Activated gamma-delta T cell treated with Interleukin-2 at 50 U/mL for 16 hours (primary cell): ENCODE results near the gene RGL2.
"Not testable (repeated sequence)": the region's sequence is repeated elsewhere in the genome, so short reads cannot be mapped to it uniquely, and the experiment has no call there.

Experiments used
- DNase-seq: peaks from one replicate; pipeline ENCODE4 v3.0.0-alpha.2; 2020

The RGL2 gene

DNA sequence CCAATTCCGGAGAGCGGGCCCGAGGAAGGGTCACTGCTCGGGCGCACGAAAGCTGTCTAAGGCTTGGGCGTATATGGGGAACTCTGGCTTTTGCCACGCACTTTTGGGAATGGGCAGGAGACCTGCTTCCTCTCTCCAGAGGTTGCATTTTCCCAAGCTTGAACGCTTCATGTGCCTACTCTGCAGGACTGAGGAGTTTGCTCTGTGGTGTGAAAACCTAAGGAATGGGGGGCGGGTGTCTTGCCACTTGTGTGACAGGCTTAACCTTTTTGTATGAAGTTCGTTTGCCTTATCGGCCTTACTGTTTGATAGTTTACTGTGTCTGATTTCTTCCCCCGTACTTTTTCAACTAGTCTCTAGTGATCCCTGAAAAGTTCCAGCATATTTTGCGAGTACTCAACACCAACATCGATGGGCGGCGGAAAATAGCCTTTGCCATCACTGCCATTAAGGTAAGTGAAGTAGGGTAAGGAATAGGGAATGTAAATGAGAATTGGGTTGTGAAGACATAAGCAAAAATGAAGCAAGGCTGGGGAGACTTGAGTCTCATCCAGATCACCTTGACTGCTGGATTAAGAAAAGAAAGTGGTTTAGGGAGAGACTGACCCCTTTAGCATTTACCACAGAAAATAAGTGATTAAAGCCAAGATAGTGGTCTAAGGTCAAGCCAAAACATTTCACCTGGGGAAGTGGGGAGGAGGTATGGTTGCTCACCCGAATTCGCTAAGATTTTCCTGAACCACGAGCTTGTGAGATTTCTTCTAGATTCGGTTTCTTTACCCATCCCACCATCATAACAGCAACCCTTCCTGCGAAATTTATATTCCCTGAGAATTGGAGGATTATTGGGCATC lies 26.2 kb downstream of the RGL2 start:
- DNase-seq, result no peak

DNA sequence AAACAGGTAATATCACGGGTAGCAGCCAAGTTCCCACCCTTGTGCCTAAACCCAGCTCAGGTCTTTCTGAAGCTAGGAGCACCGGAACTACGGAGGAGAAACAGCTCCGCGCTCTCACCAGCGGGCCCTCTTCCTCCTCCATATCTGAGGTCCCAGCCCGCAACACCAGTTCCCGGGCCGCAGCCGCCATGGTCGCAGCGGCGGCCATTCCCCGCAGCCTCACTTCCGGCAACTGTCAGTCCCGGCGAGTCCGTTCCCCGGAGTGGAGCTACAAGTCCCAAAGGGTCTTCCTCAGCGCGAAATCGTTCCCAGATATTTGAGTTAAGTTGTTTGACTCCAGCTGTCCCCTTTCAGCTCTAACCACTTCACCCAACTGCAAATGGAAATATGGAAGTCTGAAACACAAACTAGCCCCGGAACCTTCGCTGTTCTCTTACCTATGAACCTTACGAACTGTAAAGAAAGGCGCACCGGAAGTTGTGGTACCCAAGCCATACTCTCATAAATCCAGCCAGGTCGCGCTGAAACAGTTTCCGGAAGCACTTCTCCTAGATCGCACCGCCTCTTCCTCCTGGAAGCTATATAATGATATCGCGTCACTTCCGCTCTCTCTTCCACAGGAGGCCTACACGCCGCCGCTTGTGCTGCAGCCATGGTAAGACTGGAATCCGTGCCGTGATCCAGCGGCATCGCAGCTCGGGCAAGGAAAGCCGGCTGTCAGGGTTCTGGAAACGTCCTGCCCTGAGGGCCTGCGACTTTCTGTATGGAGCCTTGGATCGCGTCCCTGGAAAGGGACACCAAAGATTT lies 27.1 kb downstream of the RGL2 start, which contains the start of the genes RPS18 and VPS52:
TSS of gene RPS18 (plus strand) at position 608 of the 807 bp plus-strand sequence. CDS start at position 653, 45 bp downstream.
TSS of gene VPS52 (minus strand) at position 409 of the 807 bp plus-strand sequence. CDS start at position 208, 201 bp downstream.
- DNase-seq, result peak; percentile 89

DNA sequence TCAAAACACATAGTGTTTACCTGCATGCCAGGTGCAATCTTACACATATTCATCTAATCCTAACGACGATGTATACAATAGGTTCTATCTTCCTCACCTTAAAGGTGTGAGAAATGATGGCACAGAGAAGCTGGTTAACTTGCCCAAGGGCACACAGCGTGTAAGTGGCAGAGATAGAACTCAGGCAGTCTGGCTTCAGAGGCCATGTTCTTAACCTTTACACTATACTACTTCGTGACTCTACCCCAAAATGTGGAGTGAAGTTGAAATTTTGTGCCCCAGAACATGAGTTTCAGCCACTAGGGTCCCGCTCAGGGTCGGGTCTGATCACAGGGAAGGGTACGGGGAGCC lies 27.6 kb downstream of the RGL2 start:
- DNase-seq, result no peak

DNA sequence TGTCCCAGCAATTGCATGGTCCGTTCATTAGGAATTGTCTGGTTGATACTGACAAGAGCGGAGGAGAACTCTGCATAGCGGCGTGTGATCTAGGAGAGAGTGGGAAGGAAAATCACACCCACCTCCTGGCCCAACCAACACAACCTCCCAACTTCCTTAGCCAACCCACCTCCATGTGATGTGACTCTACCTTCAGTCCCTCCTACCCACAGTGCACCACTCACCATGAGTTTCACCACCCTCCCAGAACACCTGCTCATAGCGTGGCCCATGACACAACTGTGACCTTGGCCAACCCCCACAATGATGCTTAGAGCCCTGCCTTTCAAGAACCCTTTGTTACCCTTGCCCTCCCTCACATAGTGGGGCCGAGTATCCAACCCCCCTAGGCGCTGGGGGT lies 34.7 kb downstream of the RGL2 start:
- DNase-seq, result no peak

DNA sequence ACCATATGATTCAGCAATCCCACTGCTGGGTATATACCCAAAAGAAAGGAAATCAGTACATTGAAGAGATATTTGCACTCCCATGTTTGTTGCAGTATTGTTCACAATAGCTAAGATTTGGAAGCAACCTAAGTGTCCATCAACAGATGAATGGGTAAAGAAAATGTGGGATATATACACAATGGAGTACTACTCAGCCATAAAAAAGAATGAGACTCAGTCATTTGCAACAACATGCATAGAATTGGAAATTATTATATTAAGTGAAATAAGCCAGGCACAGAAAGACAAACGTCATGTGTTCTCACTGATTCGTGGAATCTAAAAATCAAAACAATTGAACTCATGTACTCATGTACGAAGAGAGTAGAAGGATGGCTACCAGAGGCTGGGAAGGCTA lies 36.3 kb downstream of the RGL2 start:
- DNase-seq, result not testable (repeated sequence)

DNA sequence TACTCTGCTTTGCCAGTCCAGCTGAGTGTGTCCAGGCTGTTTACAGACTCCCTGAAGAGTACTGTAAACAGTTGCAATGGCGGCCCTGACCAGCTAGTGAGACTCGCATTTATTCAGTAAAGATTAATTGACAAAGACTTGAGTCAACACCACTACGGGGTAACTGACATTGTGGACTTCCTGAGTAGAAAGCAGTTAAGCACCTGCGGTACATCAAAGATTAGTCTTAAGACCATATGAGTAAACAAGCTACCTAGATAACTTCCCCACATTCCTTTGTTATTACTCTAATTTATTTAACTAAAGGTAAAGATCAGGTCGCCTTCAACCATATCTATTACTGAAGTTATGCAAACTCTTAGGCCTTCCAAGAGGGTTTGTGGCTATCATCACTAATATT lies 39.7 kb downstream of the RGL2 start:
- DNase-seq, result no peak

DNA sequence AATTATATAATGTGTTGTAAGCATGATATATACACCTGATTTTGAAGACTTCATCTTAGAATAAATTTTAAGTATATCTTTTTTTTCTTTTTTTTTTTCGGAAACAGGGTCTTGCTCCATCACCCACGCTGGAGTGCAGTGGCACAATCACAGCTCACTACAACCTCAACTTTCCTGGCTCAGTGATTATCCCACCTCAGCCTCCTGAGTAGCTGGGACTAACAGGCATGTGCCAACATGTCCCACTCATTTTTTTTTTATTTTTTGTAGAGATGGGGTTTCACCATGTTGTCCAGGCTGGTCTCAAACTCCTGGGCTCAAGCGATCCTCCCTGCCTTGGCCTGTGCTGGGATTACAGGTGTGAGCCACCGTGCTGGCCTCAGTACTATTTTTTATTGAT lies 44.2 kb downstream of the RGL2 start:
- DNase-seq, result no peak

DNA sequence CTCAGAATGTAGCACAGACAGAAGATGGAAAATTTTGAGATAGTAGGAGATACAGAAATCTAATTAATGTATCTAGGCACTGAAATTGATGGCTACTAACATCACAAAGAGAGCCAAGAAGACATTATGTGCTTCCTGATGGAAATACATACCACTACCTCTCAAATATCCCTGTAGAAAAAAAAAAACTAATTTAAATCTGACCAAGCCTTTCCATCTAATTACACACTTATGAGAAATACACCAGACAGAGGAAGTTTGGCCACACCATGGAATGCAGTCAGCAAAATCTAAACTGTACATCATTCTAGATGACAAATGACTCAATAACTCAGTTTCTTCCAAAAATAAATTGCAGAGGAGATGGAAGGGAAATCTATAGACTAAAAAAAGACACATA lies 46.0 kb downstream of the RGL2 start:
- DNase-seq, result no peak

DNA sequence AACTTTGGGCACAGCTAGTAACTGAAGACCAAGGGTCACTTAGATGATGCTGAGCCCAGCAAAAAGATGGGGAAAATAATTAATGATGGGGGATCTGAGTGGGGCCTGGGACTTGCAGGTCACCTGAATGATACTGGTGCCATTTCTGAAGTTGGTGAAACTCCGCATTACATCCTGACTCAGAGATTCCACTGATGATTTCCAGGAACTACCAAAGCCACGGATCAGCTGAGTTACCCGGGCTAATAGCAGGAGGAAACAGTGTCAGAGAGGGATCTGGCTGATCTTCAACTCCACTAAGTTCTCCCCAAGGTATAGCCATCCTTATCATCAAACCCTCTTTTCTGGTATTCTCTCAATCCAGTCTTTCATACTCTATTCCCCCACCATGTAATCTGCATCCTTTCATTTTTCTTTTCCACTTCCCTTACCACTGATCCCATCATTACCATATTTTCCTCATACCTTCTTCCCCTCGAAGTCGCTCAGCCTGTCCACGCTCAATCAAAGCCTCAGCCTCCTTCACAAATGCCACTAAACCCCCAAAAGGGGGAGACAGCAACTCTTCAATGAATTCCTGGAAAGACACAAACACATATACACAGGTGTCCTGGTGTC lies 47.2 kb downstream of the RGL2 start:
- DNase-seq, result no peak

DNA sequence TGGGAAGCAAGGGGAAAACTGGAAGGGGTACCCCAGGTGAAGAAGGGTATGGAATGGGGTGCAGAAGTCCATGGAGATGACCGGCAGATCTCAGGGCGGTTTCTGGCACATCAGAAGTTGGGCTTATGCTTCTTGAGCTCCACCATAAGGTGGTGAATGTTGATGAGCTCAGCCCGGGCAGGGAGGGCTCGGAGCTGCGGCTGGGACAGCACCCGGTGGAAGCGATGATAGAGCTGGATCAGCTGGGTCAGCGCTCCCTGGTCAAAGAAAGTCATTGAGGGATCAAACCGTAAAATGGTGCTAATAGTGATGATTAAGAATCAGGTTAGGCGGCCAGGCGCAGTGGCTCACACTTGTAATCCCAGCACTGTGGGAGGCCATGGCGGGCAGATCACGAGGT lies 48.0 kb downstream of the RGL2 start:
- no peak for DNase-seq

DNA sequence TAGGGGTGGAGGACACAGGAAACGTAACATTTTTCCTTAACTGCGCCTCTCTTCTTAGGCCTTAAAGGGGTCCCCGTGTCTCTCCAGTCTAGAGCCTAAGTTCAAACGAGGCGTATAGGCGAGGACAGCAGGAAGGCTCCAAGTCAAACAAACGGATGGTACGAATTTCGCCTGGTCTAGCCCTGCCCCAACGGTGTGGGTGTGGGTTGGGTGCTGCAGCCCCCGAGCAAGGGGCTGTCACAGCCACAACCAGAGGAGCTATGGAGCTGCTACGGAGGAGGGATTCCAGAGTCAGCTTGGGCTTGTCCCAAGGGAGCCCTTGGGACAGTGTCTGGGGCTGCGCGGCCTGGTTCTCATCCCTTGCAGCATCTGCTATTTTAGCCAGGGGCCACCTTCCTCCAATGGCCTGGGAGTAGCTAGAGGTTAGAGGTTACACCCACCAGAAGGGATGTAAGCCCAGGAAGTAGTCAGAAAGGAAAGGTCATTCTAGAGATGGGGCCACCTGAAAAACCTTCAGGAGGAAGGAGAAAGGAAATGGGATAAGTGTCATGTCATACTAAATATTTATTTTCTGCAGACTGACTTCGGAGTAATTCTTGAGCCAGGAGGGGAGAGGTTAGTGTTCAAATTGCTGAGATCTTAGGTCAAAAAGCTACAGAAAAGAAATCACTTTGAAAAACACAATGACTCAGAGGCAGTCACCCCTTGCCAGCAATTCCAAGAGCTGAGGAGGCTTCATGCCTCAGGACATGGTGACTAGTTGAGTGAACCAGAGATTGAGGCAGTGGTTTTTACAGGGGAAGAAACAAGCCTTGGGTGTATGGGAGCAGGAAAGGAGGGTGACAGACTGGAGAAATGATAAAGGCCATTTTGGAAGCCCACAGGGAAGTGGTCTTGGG lies 48.8 kb downstream of the RGL2 start:
- no peak for DNase-seq

DNA sequence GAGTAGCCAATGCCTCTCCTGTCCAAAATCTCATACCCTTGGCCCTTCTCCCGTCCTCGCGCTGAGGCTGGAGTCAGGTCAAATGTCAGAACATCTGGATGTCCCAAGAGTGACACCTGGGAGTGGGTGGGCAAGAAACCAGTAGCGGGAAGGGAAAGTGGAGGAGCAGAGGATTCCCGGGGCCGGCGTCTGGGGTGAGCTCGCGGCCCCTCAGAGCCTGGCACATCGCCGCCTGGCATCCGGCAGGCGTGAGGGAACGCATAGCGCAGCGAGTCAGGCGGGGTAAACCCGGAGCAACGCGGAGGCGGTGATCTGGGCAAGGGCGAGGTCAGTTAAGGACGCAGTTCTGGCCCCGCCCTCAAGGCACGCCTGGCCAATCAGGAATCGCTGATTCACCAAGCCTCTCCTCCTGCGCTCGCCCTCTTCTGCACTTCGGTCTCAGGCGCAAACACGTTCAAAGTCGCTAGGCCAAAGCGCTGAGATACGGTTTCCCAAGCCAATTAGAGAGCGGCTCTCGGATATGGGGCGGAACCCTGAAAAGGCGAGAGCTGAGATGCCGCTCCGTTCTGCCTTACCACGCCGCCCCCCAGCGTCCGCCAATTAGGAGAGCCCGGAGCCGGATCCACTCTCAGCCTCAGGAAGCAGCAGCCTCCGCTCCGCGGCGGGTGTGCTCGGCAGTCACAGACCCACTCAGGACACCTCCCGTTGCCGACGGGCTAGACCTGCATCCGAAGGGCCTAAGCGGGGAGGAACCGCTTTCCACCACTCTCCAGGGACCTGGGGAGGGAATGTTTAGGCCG lies 49.6 kb downstream of the RGL2 start:
- peak; percentile 94 for DNase-seq

DNA sequence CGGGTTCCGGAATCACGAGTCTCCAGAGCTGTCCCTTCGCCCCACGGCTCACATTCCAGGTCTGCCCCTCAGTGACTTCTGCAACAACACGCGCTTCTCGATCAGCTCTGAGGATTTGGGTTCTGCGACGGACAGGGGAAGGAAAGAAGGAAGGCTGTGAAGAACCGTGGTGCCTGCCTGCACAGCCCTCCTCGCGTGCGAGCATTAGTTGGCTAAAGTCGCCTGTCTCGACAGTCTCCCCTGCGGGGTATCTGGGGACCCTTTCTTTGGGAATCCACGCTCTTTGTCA lies 50.2 kb downstream of the RGL2 start:
- DNase-seq, result no peak

DNA sequence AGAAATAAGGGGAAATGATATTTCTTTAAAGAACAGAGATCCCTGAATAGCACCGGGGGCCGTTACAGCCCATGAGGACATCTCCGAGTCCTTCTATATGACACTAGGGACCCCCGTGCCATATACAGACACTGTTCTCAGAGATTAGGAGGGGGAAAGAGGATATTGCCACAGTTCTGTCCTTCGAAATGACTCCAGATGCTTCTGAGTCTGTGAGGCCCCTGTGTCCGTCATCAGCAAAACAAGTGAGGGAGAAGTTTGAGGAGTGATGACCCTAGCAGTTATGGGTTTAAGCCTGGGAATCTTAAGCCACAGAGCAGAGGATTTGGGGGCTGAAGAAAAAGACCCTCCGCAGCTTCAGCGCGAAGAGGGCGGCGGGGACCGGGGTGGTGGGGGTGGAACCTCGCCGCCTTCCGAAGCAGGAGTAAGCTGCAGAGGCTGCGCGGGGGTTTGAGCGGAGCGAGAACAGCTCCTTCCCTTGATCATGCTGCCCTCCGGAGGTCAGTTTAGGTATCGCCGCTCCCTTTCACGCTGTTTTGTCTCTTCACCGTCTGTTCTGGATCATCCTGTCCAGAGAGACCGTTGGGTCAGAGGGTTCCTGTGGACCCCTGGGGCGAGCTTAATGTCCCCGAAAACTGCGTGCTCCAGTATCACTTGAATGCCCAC lies 50.6 kb downstream of the RGL2 start:
- DNase-seq, result peak; percentile 93

DNA sequence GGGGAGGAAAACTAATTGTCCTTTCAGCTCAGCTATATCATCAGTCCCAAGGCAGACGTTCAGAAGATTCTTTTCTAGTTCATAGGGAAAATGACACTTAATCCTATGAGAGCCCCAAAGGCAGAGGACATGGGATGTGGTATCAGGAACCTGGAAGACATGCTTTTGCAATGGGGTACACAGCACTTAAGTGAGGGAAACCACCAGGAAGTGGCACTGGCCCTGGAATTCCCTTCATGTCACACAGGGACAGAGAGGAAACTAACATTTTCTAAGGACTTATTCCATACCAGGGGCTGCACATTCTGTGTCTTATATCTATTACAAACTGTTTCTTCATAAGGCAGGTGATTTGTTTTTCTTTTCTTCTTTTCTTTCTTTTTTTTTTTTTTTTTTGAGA lies 55.3 kb downstream of the RGL2 start:
- no peak for DNase-seq

DNA sequence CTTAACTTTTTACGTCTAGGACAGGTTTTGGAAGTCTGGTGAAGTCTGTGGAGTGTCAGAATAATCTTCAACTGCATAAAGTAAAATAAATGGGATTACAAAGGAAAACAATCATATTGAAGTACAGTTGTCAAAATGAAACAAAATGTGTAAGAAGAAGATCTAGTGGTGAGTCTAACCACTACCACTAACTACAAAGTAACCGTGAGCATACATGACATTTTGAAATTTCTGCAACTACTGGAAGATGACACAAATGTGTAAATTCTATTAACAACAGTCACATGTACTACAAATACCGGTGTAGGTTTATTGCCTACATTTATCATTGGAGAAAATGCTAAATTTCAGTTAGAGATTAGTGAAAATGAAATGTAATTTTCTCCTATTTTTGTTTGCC lies 56.8 kb downstream of the RGL2 start:
- no peak for DNase-seq
